SK-N-MC (cell line): Measurements from ENCODE around the gene MRPL11.

ENCODE experiments used
- EZH2 ChIP-seq: fragments of 200-600 bp; sonication (generic); IDR thresholded peaks from one replicate; pipeline ENCODE4 v1.6.1; 2017; ENCODE audit warnings: antibody characterized with exemption
- POLR2AphosphoS5 ChIP-seq: IDR thresholded peaks from 2 replicates; pipeline ENCODE4 v1.6.1; 2012; ENCODE audit warnings: mild to moderate bottlenecking, low read depth, low read length, borderline replicate concordance

DNA sequence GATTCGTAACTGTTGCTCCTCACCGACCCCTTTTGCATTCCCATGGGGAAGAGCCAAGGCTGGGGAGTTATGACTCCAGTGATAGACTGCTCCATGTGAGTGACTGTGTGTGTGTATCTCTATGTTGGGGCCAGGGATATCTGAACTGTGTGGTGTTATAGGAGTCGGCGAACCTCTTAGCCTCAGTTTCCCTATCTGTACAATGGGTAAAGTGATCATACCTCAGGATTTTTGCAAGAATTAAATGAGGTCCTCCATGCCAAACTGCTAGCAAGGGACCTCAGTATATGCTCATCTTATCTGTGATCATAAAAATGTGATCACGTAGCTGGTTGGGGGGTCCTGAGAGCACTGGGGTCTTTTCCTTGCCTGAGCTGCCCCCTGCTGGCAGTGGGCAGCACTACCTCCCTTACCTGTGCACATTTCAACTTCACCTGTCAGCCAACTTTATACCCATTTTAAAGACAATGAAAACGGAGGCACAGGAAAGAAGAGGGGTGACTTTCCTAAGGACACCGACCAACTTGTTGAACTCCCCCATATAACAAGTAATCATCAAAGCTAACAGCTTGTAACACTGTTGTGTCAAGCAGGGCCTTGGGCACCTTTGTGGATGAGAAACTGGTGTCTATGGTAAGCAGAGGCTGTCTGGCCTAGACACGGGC, 40.2 kb upstream of the MRPL11 start:
- TF ChIP-seq POLR2AphosphoS5 (no peak), EZH2 (no peak)
